Measurements from ENCODE around the gene GMPS. TPM values are rescaled to one million over a fixed set of nuclear protein-coding genes. Genes with fewer than 3 reads are reported as not detected.
"Not testable (repeated sequence)": the region's sequence is repeated elsewhere in the genome, so short reads cannot be mapped to it uniquely, and the experiment has no call there.

GMPS gene
- total RNA-seq (100 to 1,000 TPM; 113 to 117 TPM), polyA plus RNA-seq (63.7 TPM)

GRCh38 chr3:155870133-155870944, at the start of gene GMPS:
Gene GMPS, plus strand, starts transcription at chr3:155870650. Its CDS starts 221 bp downstream, at chr3:155870871.
- Histone ChIP-seq H3K4me1 (ENCODE audit: insufficient read depth, low read length) (peaks cover 26% of the 10 kb centered on the region), H3K9me3 (ENCODE audit: low read length) (no peaks in the 10 kb centered on the region), H3K27ac (ENCODE audit: low read depth, low read length) (peak within 1 kb of the TSS; percentile 88), H3K36me3 (ENCODE audit: insufficient read depth, low read length) (no peaks in the 10 kb centered on the region), H3K27me3 (ENCODE audit: insufficient read depth, low read length, poor library complexity, severe bottlenecking) (no peaks in the 10 kb centered on the region), H3K4me3 (ENCODE audit: low read length) (peak within 1 kb of the TSS; percentile 95)
- H3K4me3 Mint-ChIP-seq: peak within 1 kb of the TSS; percentile 91 to 96 (median 94)
- H3K36me3 Mint-ChIP-seq: peaks cover 0 to 6% (median 0%) of the 10 kb centered on the region in 3 donors
- H3K27ac Mint-ChIP-seq: peak within 1 kb of the TSS; percentile 84 to 99 (median 96)
- peak; percentile 93 to 98 (median 96) for DNase-seq
- POLR2A ChIA-PET: interaction anchor here (0.8 to 2.9 kb wide), 6 partner anchors 8 to 1290 kb away, joined by 3 to 24 read pairs (median 4); partner anchors contain the start of genes C3orf33, CCNL1 and SLC33A1
- H3K4me1 Mint-ChIP-seq: peaks cover 28 to 33% (median 28%) of the 10 kb centered on the region in 3 donors
- H3K9me3 Mint-ChIP-seq: no peaks in the 10 kb centered on the region
- CTCF ChIA-PET: interaction anchor here (0.6 to 4.3 kb wide), 6 partner anchors 12 to 70 kb away, joined by 3 to 40 read pairs (median 4); partner anchors contain the start of genes C3orf33 and SLC33A1
- H3K27me3 Mint-ChIP-seq: no peaks in the 10 kb centered on the region

GRCh38 chr3:155828490-155829098, 41.9 kb upstream of the GMPS start:
- H3K27me3 Mint-ChIP-seq; H3K27me3 ChIP-seq (ENCODE audit: insufficient read depth, low read length, poor library complexity, severe bottlenecking); DNase-seq; H3K9me3 ChIP-seq (ENCODE audit: low read length); H3K27ac ChIP-seq (ENCODE audit: low read depth, low read length); H3K9me3 Mint-ChIP-seq; H3K4me1 Mint-ChIP-seq; H3K36me3 ChIP-seq (ENCODE audit: insufficient read depth, low read length); H3K4me3 ChIP-seq (ENCODE audit: low read length); POLR2A ChIA-PET; H3K4me1 ChIP-seq (ENCODE audit: insufficient read depth, low read length); H3K4me3 Mint-ChIP-seq: not testable (repeated sequence)
- CTCF ChIA-PET: interaction anchor here (2.0 kb wide), 1 partner anchor 22 kb away, joined by 12 read pairs; the partner anchor contains the start of gene C3orf33
- Mint-ChIP-seq H3K27ac (peak overlapping the region in 2 of 8 donors; percentile 10 to 74), H3K36me3 (peaks cover 3 to 42% (median 8%) of the 10 kb centered on the region in 3 donors)

GRCh38 chr3:155835341-155836071, 34.9 kb upstream of the GMPS start:
- H3K4me1 Mint-ChIP-seq: peaks cover 17 to 22% (median 20%) of the 10 kb centered on the region in 3 donors
- CTCF ChIA-PET: interaction anchor here (1.0 kb wide), 1 partner anchor 30 kb away, joined by 3 read pairs; the partner anchor contains the start of gene C3orf33
- H3K4me3 Mint-ChIP-seq: peak overlapping the region in 1 of 7 donors; percentile 10
- no peaks in the 10 kb centered on the region for H3K9me3 ChIP-seq (ENCODE audit: low read length)
- no peaks in the 10 kb centered on the region for H3K27me3 Mint-ChIP-seq
- peaks cover 4% of the 10 kb centered on the region for H3K4me1 ChIP-seq (ENCODE audit: insufficient read depth, low read length)
- H3K27me3 ChIP-seq (ENCODE audit: insufficient read depth, low read length, poor library complexity, severe bottlenecking): no peaks in the 10 kb centered on the region
- H3K27ac ChIP-seq (ENCODE audit: low read depth, low read length): no peak overlapping the region
- no peak overlapping the region for H3K4me3 ChIP-seq (ENCODE audit: low read length)
- POLR2A ChIA-PET: no interaction called here
- H3K36me3 ChIP-seq (ENCODE audit: insufficient read depth, low read length): no peaks in the 10 kb centered on the region
- H3K27ac Mint-ChIP-seq: peak overlapping the region in 2 of 8 donors; percentile 44 to 57
- H3K9me3 Mint-ChIP-seq: peaks cover 0 to 3% (median 0%) of the 10 kb centered on the region in 5 donors
- peak in 1 of 5 donors; percentile 34 for DNase-seq
- peaks cover 3 to 30% (median 13%) of the 10 kb centered on the region in 3 donors for H3K36me3 Mint-ChIP-seq

- H3K4me1 Mint-ChIP-seq: peaks cover 34 to 59% (median 52%) of the 10 kb centered on the region in 3 donors
- no peaks in the 10 kb centered on the region for H3K27me3 ChIP-seq (ENCODE audit: insufficient read depth, low read length, poor library complexity, severe bottlenecking)
- H3K4me3 ChIP-seq (ENCODE audit: low read length): no peak overlapping the region
- H3K27ac Mint-ChIP-seq: peak overlapping the region in 5 of 8 donors; percentile 18 to 73 (median 41)
- ChIA-PET POLR2A (no interaction called here), CTCF (interaction anchor here (1.6 kb wide), 1 partner anchor 38 kb away, joined by 4 read pairs; the partner anchor contains the start of gene C3orf33)
- H3K36me3 ChIP-seq (ENCODE audit: insufficient read depth, low read length): no peaks in the 10 kb centered on the region
- H3K9me3 Mint-ChIP-seq: no peaks in the 10 kb centered on the region
- H3K9me3 ChIP-seq (ENCODE audit: low read length): no peaks in the 10 kb centered on the region
- DNase-seq: no peak
- peaks cover 0 to 28% (median 7%) of the 10 kb centered on the region in 3 donors for H3K36me3 Mint-ChIP-seq
- peaks cover 9% of the 10 kb centered on the region for H3K4me1 ChIP-seq (ENCODE audit: insufficient read depth, low read length)
- H3K4me3 Mint-ChIP-seq: peak overlapping the region in 1 of 7 donors; percentile 20
- H3K27me3 Mint-ChIP-seq: no peaks in the 10 kb centered on the region
- no peak overlapping the region for H3K27ac ChIP-seq (ENCODE audit: low read depth, low read length)
Observed at GRCh38 chr3:155843569-155843968, 26.9 kb upstream of the GMPS start.

GRCh38 chr3:155846119-155846518, 24.3 kb upstream of the GMPS start:
- ChIA-PET POLR2A (no interaction called here), CTCF (interaction anchor here (2.0 kb wide), 1 partner anchor 40 kb away, joined by 5 read pairs; the partner anchor contains the start of gene C3orf33)
- H3K9me3 Mint-ChIP-seq: no peaks in the 10 kb centered on the region
- Histone ChIP-seq H3K4me3 (ENCODE audit: low read length) (no peak overlapping the region), H3K36me3 (ENCODE audit: insufficient read depth, low read length) (no peaks in the 10 kb centered on the region), H3K27ac (ENCODE audit: low read depth, low read length) (no peak overlapping the region), H3K27me3 (ENCODE audit: insufficient read depth, low read length, poor library complexity, severe bottlenecking) (no peaks in the 10 kb centered on the region), H3K4me1 (ENCODE audit: insufficient read depth, low read length) (peaks cover 22% of the 10 kb centered on the region), H3K9me3 (ENCODE audit: low read length) (no peaks in the 10 kb centered on the region)
- peaks cover 0 to 35% (median 8%) of the 10 kb centered on the region in 3 donors for H3K36me3 Mint-ChIP-seq
- H3K27me3 Mint-ChIP-seq: no peaks in the 10 kb centered on the region
- H3K27ac Mint-ChIP-seq: peak overlapping the region in 3 of 8 donors; percentile 6 to 12 (median 10)
- DNase-seq: no peak
- peak overlapping the region; percentile 3 to 46 (median 16) for H3K4me3 Mint-ChIP-seq
- peaks cover 42 to 73% (median 69%) of the 10 kb centered on the region in 3 donors for H3K4me1 Mint-ChIP-seq

GRCh38 chr3:155847993-155848392, 22.5 kb upstream of the GMPS start:
- Mint-ChIP-seq H3K27ac (peak overlapping the region in 1 of 8 donors; percentile 77), H3K27me3 (no peaks in the 10 kb centered on the region), H3K36me3 (peaks cover 0 to 40% (median 8%) of the 10 kb centered on the region in 3 donors), H3K4me3 (peak overlapping the region in 6 of 7 donors; percentile 1 to 61 (median 3)), H3K9me3 (no peaks in the 10 kb centered on the region), H3K4me1 (peaks cover 55 to 84% (median 82%) of the 10 kb centered on the region in 3 donors)
- POLR2A ChIA-PET: no interaction called here
- peaks cover 38% of the 10 kb centered on the region for H3K4me1 ChIP-seq (ENCODE audit: insufficient read depth, low read length)
- no peaks in the 10 kb centered on the region for H3K9me3 ChIP-seq (ENCODE audit: low read length)
- no peaks in the 10 kb centered on the region for H3K27me3 ChIP-seq (ENCODE audit: insufficient read depth, low read length, poor library complexity, severe bottlenecking)
- H3K27ac ChIP-seq (ENCODE audit: low read depth, low read length): no peak overlapping the region
- DNase-seq: no peak
- no peak overlapping the region for H3K4me3 ChIP-seq (ENCODE audit: low read length)
- CTCF ChIA-PET: interaction anchor here (1.8 kb wide), 1 partner anchor 42 kb away, joined by 10 read pairs; the partner anchor contains the start of gene C3orf33
- no peaks in the 10 kb centered on the region for H3K36me3 ChIP-seq (ENCODE audit: insufficient read depth, low read length)

GRCh38 chr3:155849404-155849803, 21.0 kb upstream of the GMPS start:
- POLR2A ChIA-PET: not testable (repeated sequence)
- Mint-ChIP-seq H3K4me1 (peaks cover 51 to 78% (median 77%) of the 10 kb centered on the region in 3 donors), H3K27ac (peak overlapping the region in 2 of 8 donors; percentile 27 to 51)

More at GRCh38 chr3:155849404-155849803, 21.0 kb upstream of the GMPS start:
- not testable (repeated sequence) for DNase-seq; H3K36me3 ChIP-seq (ENCODE audit: insufficient read depth, low read length); H3K27me3 Mint-ChIP-seq; H3K27me3 ChIP-seq (ENCODE audit: insufficient read depth, low read length, poor library complexity, severe bottlenecking); H3K9me3 Mint-ChIP-seq; H3K27ac ChIP-seq (ENCODE audit: low read depth, low read length); H3K9me3 ChIP-seq (ENCODE audit: low read length); H3K4me3 ChIP-seq (ENCODE audit: low read length)
- Mint-ChIP-seq H3K4me3 (peak overlapping the region; percentile 32 to 82 (median 56)), H3K36me3 (peaks cover 0 to 45% (median 8%) of the 10 kb centered on the region in 3 donors)
- H3K4me1 ChIP-seq (ENCODE audit: insufficient read depth, low read length): peaks cover 43% of the 10 kb centered on the region
- CTCF ChIA-PET: interaction anchor here (1.8 kb wide), 1 partner anchor 43 kb away, joined by 10 read pairs; the partner anchor contains the start of gene C3orf33
